Subcutaneous adipose tissue (tissue), 4 donors: ENCODE data around the gene DBI. TPM values are rescaled to one million over a fixed set of nuclear protein-coding genes. Genes with fewer than 3 reads are reported as not detected.

Experiments used
- CTCF ChIP-seq: fragments of 450-650 bp; IDR thresholded peaks from one replicate; pipeline ENCODE4 v1.5.1; 2016; ENCODE audit warnings: low read depth, mild to moderate bottlenecking, control low read depth, antibody characterized with exemption, moderate library complexity
- total RNA-seq, 4 donors: library from RNA; depleted of rRNA; stranded (reverse); fragments of >200 nt; gene quantifications; one replicate each; pipeline ENCODE4 v1.1.0, GENCODE V29; 2016

Gene DBI
- total RNA-seq, 4 donors from 2014 or later: 187 to 480 (median 327) TPM

GRCh38 chr2:119405151-119405550 is 38.4 kb downstream of the DBI start:
- no peak for TF ChIP-seq CTCF

- TF ChIP-seq CTCF: no peak
Measured at GRCh38 chr2:119407430-119408220, 40.8 kb downstream of the DBI start.

GRCh38 chr2:119408221-119408619 is 41.4 kb downstream of the DBI start:
- no peak for TF ChIP-seq CTCF

- TF ChIP-seq CTCF: no peak
Measured at GRCh38 chr2:119409506-119409905, 42.7 kb downstream of the DBI start.

- TF ChIP-seq CTCF: no peak
Measured at GRCh38 chr2:119414894-119415293, 48.1 kb downstream of the DBI start.

- no peak for TF ChIP-seq CTCF
Measured at GRCh38 chr2:119415630-119416029, 48.9 kb downstream of the DBI start.

GRCh38 chr2:119416299-119416923 is 49.6 kb downstream of the DBI start:
- TF ChIP-seq CTCF: no peak
